VCaP (cell line): ENCODE data around the gene SMIM9.
"Not testable (repeated sequence)": the region's sequence is repeated elsewhere in the genome, so short reads cannot be mapped to it uniquely, and the experiment has no call there.

ENCODE experiments used
- H3K27ac ChIP-seq: fragments of 450-650 bp; 2 replicates; pipeline ENCODE4 v1.5.1; 2017
- TF ChIP-seq, protein P1 (sequence below): fragments of 450-650 bp; conservative IDR thresholded peaks from 2 replicates; pipeline ENCODE4 v1.5.1; 2017; ENCODE audit warnings: mild to moderate bottlenecking, moderate library complexity

The SMIM9 gene

DNA sequence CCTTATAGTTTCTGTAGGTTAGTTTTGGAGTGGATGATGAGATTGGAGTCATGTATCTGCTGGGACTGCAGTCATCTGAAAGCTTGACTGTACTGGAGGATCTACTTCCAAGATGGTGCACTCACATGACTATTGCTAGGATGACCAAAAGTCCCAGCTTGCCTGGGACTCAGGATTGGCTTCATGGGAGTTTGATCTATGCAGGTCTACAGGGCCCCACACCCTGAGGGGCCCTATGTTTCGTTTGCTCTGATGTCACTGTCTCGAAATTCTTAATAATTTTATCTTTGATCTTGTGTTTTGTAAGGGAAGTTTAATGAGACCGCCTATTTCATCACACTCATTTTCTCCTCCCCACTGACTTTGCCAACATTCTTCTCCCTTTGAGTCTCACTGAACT is at the start of gene SMIM9:
Gene SMIM9, minus strand, starts transcription at position 101 of the 400 bp plus-strand sequence. CDS start 3,806 bp downstream, outside the sequence.
- no peak within 1 kb of the TSS for H3K27ac ChIP-seq
- TF ChIP-seq, protein P1, sequence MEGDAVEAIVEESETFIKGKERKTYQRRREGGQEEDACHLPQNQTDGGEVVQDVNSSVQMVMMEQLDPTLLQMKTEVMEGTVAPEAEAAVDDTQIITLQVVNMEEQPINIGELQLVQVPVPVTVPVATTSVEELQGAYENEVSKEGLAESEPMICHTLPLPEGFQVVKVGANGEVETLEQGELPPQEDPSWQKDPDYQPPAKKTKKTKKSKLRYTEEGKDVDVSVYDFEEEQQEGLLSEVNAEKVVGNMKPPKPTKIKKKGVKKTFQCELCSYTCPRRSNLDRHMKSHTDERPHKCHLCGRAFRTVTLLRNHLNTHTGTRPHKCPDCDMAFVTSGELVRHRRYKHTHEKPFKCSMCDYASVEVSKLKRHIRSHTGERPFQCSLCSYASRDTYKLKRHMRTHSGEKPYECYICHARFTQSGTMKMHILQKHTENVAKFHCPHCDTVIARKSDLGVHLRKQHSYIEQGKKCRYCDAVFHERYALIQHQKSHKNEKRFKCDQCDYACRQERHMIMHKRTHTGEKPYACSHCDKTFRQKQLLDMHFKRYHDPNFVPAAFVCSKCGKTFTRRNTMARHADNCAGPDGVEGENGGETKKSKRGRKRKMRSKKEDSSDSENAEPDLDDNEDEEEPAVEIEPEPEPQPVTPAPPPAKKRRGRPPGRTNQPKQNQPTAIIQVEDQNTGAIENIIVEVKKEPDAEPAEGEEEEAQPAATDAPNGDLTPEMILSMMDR, result no peak

- H3K27ac ChIP-seq, result not testable (repeated sequence)
Measured at GRCh38 chrX:154884069-154884468, 49.6 kb upstream of the SMIM9 start.

DNA sequence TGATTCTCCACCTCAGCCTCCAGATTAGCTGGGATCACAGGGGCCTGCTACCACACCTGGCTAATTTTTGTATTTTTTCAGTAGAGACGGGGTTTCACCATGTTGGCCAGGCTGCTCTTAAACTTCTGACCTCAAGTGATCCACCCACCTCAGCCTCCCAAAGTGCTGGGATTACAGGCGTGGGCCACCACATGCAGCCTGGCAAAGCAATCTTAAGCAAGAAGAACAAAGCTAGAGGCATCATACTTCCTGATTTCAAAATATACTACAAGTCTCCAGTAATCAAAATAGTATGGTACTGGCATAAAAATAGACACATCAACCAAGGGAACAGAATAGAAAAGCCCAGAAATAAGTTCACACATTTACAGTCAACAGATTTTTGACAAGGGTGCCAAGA is 38.9 kb upstream of the SMIM9 start:
- H3K27ac ChIP-seq, result no peak overlapping the region
- TF ChIP-seq, protein P1, result no peak

GRCh38 chrX:154868522-154868921 is 34.1 kb upstream of the SMIM9 start:
- not testable (repeated sequence) for H3K27ac ChIP-seq

DNA sequence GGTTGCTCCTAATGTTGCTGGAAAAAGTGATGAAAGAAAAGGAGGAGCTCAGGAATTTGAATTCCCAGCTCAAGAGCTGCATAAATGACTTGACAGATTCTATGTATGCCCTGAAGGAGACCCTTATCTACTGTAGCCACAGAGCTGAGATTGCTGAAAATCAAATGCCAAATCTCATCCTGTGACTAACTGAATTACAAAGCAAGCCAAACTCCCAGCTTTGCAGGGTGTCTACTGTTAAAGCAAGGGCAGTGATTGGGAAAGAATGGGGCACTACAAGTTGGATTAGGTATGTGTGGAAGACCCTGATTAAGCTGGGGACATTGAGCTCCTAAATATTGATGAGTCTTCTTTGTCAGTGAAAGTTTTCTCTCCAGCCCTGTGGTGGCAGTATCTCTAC is 20.8 kb upstream of the SMIM9 start:
- TF ChIP-seq, protein P1, result no peak

DNA sequence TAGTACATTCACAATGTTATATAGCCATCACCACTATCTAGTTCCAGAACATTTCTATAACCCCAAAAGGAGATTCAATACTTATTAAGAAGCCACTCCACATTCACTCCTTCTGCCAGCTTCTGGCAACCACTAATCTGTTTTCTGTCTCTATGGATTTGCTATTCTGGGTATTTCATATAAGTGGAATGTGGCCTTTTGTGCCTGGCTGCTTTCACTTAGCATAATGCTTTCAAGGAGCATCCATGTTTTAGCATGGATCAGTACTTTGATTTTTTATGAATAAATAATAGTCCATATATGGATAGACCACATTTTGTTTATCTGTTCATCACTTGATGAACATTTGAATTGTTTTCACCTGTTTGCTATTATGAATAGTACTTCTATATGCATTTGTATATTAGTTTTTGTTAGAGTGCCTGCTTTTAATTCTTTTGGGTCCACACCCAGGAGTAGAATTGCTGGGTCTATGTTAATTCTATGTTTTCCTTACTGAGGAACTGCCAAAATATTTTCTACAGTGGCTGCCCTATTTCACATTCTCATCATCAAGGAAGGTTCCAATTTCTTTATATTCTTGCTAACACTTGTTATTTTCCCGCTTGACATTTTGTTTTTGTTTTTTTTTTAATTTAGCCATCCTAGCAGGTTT is 16.6 kb upstream of the SMIM9 start:
- no peak overlapping the region for H3K27ac ChIP-seq
- TF ChIP-seq, protein P1, result no peak

More for the DNA sequence above, 20.8 kb upstream of the SMIM9 start:
- H3K27ac ChIP-seq, result no peak overlapping the region

GRCh38 chrX:154840856-154841255 is 6.4 kb upstream of the SMIM9 start:
- no peak overlapping the region for H3K27ac ChIP-seq
- TF ChIP-seq, protein P1, result peak; percentile 77

GRCh38 chrX:154836163-154836562 is 1.7 kb upstream of the SMIM9 start:
- TF ChIP-seq, protein P1, result no peak
- H3K27ac ChIP-seq, result no peak overlapping the region
